Thyroid gland (tissue), 4 donors: Measurements from ENCODE around the gene PRKCE. TPM values are rescaled to one million over a fixed set of nuclear protein-coding genes. Genes with fewer than 3 reads are reported as not detected.
A peak's percentile ranks its signal among the peaks of the same experiment; 100 is the strongest.
"Not testable (repeated sequence)": the region's sequence is repeated elsewhere in the genome, so short reads cannot be mapped to it uniquely, and the experiment has no call there.

Experiments
- DNase-seq, 2 donors: peaks; one replicate each; pipeline ENCODE4 v3.0.0-alpha.2; 2019
- H3K27ac ChIP-seq, 3 donors: fragments of 200-600 bp; sonication (generic); 1 replicate in 2 of 3; 2 replicates in 1 of 3; pipeline ENCODE4 v1.5.1; 2016 to 2019; ENCODE audit warnings: mild to moderate bottlenecking in 1 of 3, moderate library complexity in 1 of 3
- H3K27me3 ChIP-seq: fragments of 200-600 bp; sonication (generic); one replicate; pipeline ENCODE4 v1.5.1; 2019
- H3K36me3 ChIP-seq, 2 donors: fragments of 200-600 bp; sonication (generic); one replicate each; pipeline ENCODE4 v1.5.1; 2016 to 2019
- H3K4me1 ChIP-seq, 2 donors: fragments of 200-600 bp; sonication (generic); one replicate each; pipeline ENCODE4 v1.5.1; 2017 to 2019
- H3K4me3 ChIP-seq, 3 donors: fragments of 200-600 bp; sonication (generic); replicated peaks in 1 of 3; 1 replicate in 2 of 3; 2 replicates in 1 of 3; pipeline ENCODE4 v1.5.1; 2016; ENCODE audit warnings: mild to moderate bottlenecking in 1 of 3
- H3K9me3 ChIP-seq: fragments of 200-600 bp; sonication (generic); one replicate; pipeline ENCODE4 v1.5.1; 2017
- CTCF ChIP-seq, 6 experiments: fragments of 200-600 bp in 3 of 6; fragments of 450-650 bp in 3 of 6; sonication (generic) in 3 of 6; IDR thresholded peaks; one replicate each; pipeline ENCODE4 v1.5.1; 2016 to 2019; ENCODE audit warnings: antibody characterized with exemption in 6 of 6, mild to moderate bottlenecking in 2 of 6, inconsistent platforms in 1 of 6, moderate library complexity in 1 of 6
- POLR2A ChIP-seq, 2 donors: fragments of 450-650 bp; IDR thresholded peaks; one replicate each; pipeline ENCODE4 v1.6.1; 2017; ENCODE audit warnings: antibody characterized with exemption in 2 of 2, mild to moderate bottlenecking in 2 of 2, moderate library complexity in 1 of 2
- WGBS, 2 donors: methylation state at CpG; one replicate each; pipeline ENCODE4 v1.1.5; 2017; 5-methylcytosine and 5-hydroxymethylcytosine counted together
- intact Hi-C: fragments of 100-400 bp; cut with DNase I; formaldehyde crosslinking; loops from one replicate; pipeline ENCODE4 v1.15.1; 2023
- total RNA-seq, 4 donors: library from RNA; depleted of rRNA; stranded (reverse); fragments of >200 nt; gene quantifications; one replicate each; pipeline ENCODE4 v1.2.3, GENCODE V29; 2016

The PRKCE gene
- total RNA-seq, 4 donors from 2014 or later: 8.4 to 35.3 (median 15.2) TPM

DNA sequence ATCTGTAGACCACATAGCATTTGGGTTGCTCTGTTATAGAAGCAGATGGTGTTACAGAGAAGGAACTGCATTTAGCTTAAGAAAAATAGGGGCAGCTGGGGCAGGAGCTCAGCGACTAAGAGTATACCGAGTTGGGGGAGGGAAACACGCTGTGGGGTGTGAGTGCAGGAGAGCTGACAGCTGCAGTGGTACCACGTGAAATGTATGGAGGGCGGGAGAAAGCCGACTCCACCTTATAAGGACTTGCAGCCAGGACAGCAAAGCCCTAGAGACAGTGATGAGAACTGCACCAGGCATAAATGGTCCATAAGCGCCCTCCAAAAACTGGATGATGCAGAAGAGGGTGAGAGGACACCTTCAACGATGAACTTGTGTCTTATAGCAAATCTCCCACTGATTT is 237.6 kb downstream of the PRKCE start:
- intact Hi-C loops: no loop called here
- Histone ChIP-seq H3K36me3 (no peaks in the 10 kb centered on the region), H3K9me3 (no peaks in the 10 kb centered on the region), H3K4me1 (peaks cover 23 to 63% of the 10 kb centered on the region in 2 donors), H3K27ac (no peak overlapping the region), H3K27me3 (no peaks in the 10 kb centered on the region), H3K4me3 (no peak overlapping the region)
- WGBS, 2 donors: 62 to 68% methylated on average over 8 of the region's 8 CpGs
- DNase-seq: no peak
- TF ChIP-seq CTCF (IDR thresholded peaks at IDR 0.05) (no peak), POLR2A (IDR thresholded peaks at IDR 0.05) (no peak)

DNA sequence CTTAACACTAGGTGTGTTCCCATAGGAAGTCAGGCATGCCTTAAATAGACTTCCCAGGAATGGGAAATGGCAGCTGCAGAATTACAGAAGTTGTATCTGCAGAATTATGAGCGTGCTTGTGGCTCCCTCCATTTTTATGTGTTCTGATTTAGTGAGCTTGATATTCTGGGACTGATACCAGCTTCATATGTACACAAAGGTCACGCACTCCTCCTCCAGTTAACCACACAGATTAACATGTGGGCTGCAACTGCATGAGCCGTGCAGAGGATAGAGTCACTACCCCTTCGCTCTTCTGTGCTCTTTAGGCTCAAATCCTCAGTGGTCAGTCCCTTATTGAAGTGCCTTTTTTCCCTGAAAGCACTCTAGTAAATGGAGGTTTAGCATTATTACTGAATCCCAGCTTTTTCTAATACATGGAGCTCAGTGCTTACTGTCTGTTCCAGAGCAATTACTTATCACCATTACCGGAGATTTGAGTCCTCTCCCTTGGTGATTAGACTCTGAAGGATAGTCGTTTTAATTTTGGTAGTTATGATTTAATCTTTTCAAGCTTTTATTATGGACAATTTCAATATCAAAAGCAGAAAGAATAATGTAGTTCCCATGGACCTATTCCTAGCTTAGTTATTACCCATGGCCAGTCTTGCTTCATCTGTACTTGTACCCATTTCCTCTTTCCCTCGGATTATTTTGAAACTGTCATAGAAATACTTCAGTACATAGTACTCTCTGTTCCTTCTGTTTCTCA is 238.3 kb downstream of the PRKCE start:
- TF ChIP-seq POLR2A (IDR thresholded peaks at IDR 0.05): no peak
- no peak for TF ChIP-seq CTCF (IDR thresholded peaks at IDR 0.05)
- H3K27ac ChIP-seq: no peak overlapping the region
- H3K9me3 ChIP-seq: no peaks in the 10 kb centered on the region
- peaks cover 24 to 58% of the 10 kb centered on the region in 2 donors for H3K4me1 ChIP-seq
- WGBS, 2 donors: 68 to 75% methylated on average over 7 of the region's 7 CpGs
- no peaks in the 10 kb centered on the region for H3K36me3 ChIP-seq
- H3K27me3 ChIP-seq: no peaks in the 10 kb centered on the region
- no peak for DNase-seq
- no peak overlapping the region for H3K4me3 ChIP-seq
- intact Hi-C loops: no loop called here

- intact Hi-C loops, H3K27me3 ChIP-seq, H3K36me3 ChIP-seq, DNase-seq, H3K4me3 ChIP-seq, H3K9me3 ChIP-seq: not testable (repeated sequence)
- WGBS, 2 donors: 90 to 96% methylated on average over 6 of the region's 6 CpGs
- peak overlapping the region in 1 of 3 donors; percentile 24 for H3K27ac ChIP-seq
- H3K4me1 ChIP-seq: peaks cover 24 to 58% of the 10 kb centered on the region in 2 donors
Measured at GRCh38 chr2:45890371-45890646, 238.8 kb downstream of the PRKCE start.

GRCh38 chr2:45890819-45891218 is 239.3 kb downstream of the PRKCE start:
- Histone ChIP-seq H3K27me3 (no peaks in the 10 kb centered on the region), H3K9me3 (no peaks in the 10 kb centered on the region), H3K36me3 (no peaks in the 10 kb centered on the region), H3K4me1 (peaks cover 24 to 57% of the 10 kb centered on the region in 2 donors), H3K27ac (peak overlapping the region in 2 of 3 donors; percentile 76 to 82), H3K4me3 (no peak overlapping the region)
- 85 to 86% methylated on average over 5 of the region's 5 CpGs for WGBS, 2 donors
- no peak for DNase-seq
- intact Hi-C loops: no loop called here
- TF ChIP-seq POLR2A (IDR thresholded peaks at IDR 0.05) (no peak), CTCF (IDR thresholded peaks at IDR 0.05) (no peak)

GRCh38 chr2:45891719-45892424 is 240.4 kb downstream of the PRKCE start:
- Histone ChIP-seq H3K4me3 (no peak overlapping the region), H3K27ac (peak overlapping the region; percentile 57 to 82 (median 76)), H3K9me3 (no peaks in the 10 kb centered on the region), H3K36me3 (no peaks in the 10 kb centered on the region), H3K27me3 (no peaks in the 10 kb centered on the region), H3K4me1 (peaks cover 24 to 55% of the 10 kb centered on the region in 2 donors)
- 43 to 44% methylated on average over 8 of the region's 8 CpGs for WGBS, 2 donors
- intact Hi-C loops: no loop called here
- DNase-seq: peak; percentile 56 to 64
- no peak for TF ChIP-seq CTCF (IDR thresholded peaks at IDR 0.05)
- no peak for TF ChIP-seq POLR2A (IDR thresholded peaks at IDR 0.05)
